ENCODE results near the gene TEKT1.

Gene TEKT1

DNA sequence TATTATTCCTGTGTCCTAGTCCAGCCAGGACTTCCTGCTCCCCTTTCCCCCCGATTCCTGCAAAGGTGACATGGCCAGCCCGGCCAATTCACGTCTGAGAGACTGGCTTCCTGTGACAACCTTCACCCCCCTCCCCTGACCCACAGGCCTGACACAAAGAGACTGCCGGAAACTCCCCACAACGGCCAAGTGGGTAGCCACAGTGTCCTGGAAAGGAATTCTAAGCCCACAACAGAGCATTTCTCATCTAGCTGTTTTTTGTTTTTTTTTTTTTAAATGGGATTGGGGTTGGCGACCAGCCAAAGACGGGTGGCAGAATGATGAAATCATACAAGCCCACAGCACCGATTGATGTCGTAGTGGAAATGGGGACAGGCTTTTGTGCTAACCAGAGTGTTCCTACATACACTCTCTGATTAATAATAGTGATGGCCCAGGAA, 78.5 kb downstream of the TEKT1 start:
- TF ChIP-seq, protein P1, sequence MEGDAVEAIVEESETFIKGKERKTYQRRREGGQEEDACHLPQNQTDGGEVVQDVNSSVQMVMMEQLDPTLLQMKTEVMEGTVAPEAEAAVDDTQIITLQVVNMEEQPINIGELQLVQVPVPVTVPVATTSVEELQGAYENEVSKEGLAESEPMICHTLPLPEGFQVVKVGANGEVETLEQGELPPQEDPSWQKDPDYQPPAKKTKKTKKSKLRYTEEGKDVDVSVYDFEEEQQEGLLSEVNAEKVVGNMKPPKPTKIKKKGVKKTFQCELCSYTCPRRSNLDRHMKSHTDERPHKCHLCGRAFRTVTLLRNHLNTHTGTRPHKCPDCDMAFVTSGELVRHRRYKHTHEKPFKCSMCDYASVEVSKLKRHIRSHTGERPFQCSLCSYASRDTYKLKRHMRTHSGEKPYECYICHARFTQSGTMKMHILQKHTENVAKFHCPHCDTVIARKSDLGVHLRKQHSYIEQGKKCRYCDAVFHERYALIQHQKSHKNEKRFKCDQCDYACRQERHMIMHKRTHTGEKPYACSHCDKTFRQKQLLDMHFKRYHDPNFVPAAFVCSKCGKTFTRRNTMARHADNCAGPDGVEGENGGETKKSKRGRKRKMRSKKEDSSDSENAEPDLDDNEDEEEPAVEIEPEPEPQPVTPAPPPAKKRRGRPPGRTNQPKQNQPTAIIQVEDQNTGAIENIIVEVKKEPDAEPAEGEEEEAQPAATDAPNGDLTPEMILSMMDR (IDR thresholded peaks at IDR 0.05; ENCODE audit: low read depth, low read length): no peak
- H3K4me3 ChIP-seq (ENCODE audit: low read depth, low read length): no peak overlapping the region
- peak; percentile 93 for DNase-seq (ENCODE audit: low read depth, low spot score)

DNA sequence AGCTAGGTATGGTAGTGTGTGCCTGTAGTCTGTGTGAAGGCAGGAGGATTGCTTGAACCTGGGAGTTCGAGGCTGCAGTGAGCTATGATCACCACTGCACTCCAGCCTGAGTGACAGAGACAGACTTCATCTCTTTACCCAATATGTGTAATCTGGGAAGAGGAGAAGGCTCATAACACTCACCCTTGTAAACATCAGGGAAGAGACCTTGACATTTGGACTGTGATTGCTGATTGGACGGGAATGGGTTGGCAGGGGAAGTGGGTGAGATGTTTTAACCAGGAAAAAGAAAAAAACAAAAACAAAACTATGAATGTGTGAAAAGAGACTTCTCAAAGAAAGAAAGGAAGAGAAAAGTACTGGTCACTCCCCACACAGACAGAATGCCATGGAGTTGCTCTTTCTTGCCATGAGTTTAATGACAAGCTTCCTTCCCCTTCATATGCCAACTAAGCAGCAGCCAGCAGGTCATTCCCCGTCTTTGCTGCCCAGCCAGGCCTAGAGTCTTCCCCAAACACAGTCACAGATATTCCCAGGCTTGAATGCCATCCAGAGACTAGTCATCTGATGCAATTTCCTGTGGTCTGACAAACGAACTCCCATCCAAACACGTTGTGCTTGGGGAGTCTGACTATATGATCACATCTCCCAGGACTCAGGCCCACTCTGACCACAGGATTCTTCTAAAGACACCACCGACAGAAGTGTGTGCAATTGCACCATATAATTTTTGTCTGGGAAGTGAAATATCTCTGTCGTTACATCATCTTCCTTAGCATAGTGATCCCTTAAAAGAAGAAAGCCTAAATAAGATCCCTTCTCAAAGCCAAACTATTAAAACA, 79.2 kb downstream of the TEKT1 start:
- H3K4me3 ChIP-seq (ENCODE audit: low read depth, low read length): no peak overlapping the region
- DNase-seq (ENCODE audit: low read depth, low spot score): peak; percentile 98
- TF ChIP-seq, protein P1 (IDR thresholded peaks at IDR 0.05; ENCODE audit: low read depth, low read length): peak; percentile 3
- in situ Hi-C loops (cut with HindIII; ENCODE audit: low sequenced_read_pairs): no loop called here

More for the DNA sequence above, 78.5 kb downstream of the TEKT1 start:
- in situ Hi-C loops (cut with HindIII; ENCODE audit: low sequenced_read_pairs): no loop called here

DNA sequence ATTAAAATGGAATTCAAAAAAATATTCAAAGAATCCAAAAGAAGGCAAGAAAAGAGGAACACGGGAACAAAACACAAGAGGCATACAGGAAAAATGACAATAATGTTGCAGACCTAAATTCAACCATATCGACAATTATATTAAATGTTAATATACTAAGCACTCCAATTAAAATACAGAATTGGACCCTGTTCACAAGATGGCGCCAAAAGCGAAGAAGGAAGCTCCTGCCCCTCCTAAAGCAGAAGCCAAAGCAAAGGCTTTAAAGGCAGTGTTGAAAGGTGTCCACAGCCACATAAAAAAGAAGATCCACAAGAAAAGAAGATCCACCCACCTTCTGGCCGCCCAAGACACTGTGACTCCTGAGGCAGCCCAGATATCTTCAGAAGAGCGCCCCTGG, 82.0 kb downstream of the TEKT1 start:
- peak; percentile 16 for DNase-seq (ENCODE audit: low read depth, low spot score)
- H3K4me3 ChIP-seq (ENCODE audit: low read depth, low read length): no peak overlapping the region
- in situ Hi-C loops (cut with HindIII; ENCODE audit: low sequenced_read_pairs): no loop called here
- TF ChIP-seq, protein P1 (IDR thresholded peaks at IDR 0.05; ENCODE audit: low read depth, low read length): peak; percentile 14

DNA sequence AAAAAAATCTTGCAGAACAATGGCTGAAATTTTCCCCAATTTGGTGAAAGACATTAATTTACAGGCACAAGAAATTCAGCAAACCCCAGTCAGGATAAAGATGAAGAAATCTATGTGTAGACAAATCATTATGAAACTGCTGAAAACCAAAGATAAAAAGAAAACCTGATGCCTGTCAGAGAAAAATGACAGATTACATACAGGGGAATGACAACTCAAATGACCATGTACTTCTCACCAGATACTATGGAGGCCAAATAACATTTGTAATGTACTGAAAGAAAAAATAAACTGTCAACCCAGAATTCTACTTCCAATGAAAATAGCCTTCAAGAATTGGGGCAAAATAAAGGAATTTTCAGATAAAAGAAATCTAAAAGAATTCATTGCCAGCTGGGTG, 82.9 kb downstream of the TEKT1 start:
- no peak overlapping the region for H3K4me3 ChIP-seq (ENCODE audit: low read depth, low read length)
- TF ChIP-seq, protein P1 (IDR thresholded peaks at IDR 0.05; ENCODE audit: low read depth, low read length): no peak
- DNase-seq (ENCODE audit: low read depth, low spot score): no peak
- in situ Hi-C loops (cut with HindIII; ENCODE audit: low sequenced_read_pairs): no loop called here

Measured in astrocyte of the spinal cord (primary cell).